Breast epithelium (tissue), 4 donors: ENCODE results near the gene CCNL2. TPM values are rescaled to one million over a fixed set of nuclear protein-coding genes. Genes with fewer than 3 reads are reported as not detected.

Source experiments
- DNase-seq, 2 donors: peaks; one replicate each; pipeline ENCODE4 v3.0.0-alpha.2; 2019; ENCODE audit warnings: low spot score in 2 of 2
- H3K27ac ChIP-seq, 2 donors: fragments of 200-600 bp; sonication (generic) in 1 of 2; one replicate each; pipeline ENCODE4 v1.5.1; 2016 to 2019; ENCODE audit warnings: mild to moderate bottlenecking in 1 of 2
- H3K27me3 ChIP-seq, 2 donors: fragments of 200-600 bp; sonication (generic) in 1 of 2; one replicate each; pipeline versions ENCODE4 v1.5.1 to v1.6.0; 2017 to 2019; ENCODE audit warnings: control low read depth in 1 of 2, mild to moderate bottlenecking in 1 of 2
- H3K36me3 ChIP-seq: fragments of 200-600 bp; one replicate; pipeline ENCODE4 v1.5.1; 2019
- H3K4me1 ChIP-seq, 2 donors: fragments of 200-600 bp; sonication (generic); one replicate each; pipeline ENCODE4 v1.5.1; 2016 to 2019; ENCODE audit warnings: control low read depth in 1 of 2
- H3K4me3 ChIP-seq, 3 donors: fragments of 200-600 bp; sonication (generic); 1 replicate in 2 of 3; 2 replicates in 1 of 3; pipeline ENCODE4 v1.5.1; 2016 to 2019; ENCODE audit warnings: mild to moderate bottlenecking in 3 of 3, moderate library complexity in 2 of 3
- H3K9me3 ChIP-seq, 2 donors: fragments of 200-600 bp; sonication (generic) in 1 of 2; one replicate each; pipeline ENCODE4 v1.5.1; 2016 to 2019; ENCODE audit warnings: control low read depth in 1 of 2
- CTCF ChIP-seq, 3 donors: fragments of 450-650 bp; IDR thresholded peaks; one replicate each; pipeline ENCODE4 v1.5.1; 2016 to 2017; ENCODE audit warnings: antibody characterized with exemption in 3 of 3, mild to moderate bottlenecking in 3 of 3, moderate library complexity in 3 of 3
- POLR2A ChIP-seq: fragments of 450-650 bp; IDR thresholded peaks from one replicate; pipeline ENCODE4 v1.6.1; 2016; ENCODE audit warnings: antibody characterized with exemption, mild to moderate bottlenecking, moderate library complexity
- POLR2AphosphoS5 ChIP-seq, 3 donors: sonication (generic); formaldehyde crosslinking; IDR thresholded peaks; one replicate each; pipeline ENCODE4 v1.6.1; 2017; ENCODE audit warnings: antibody characterized with exemption in 3 of 3
- intact Hi-C: fragments of 100-400 bp; cut with DNase I; formaldehyde crosslinking; loops from one replicate; pipeline ENCODE4 v1.15.1; 2023; ENCODE audit warnings: low total_unique reads
- total RNA-seq, 3 donors: library from RNA; depleted of rRNA; stranded (reverse); fragments of >200 nt; gene quantifications; one replicate each; pipeline ENCODE4 v1.1.0, GENCODE V29; 2016

The CCNL2 gene
- total RNA-seq, 3 donors from 2014 or later: 170 to 325 (median 285) TPM

- Histone ChIP-seq H3K36me3 (no peaks in the 10 kb centered on the region), H3K4me3 (no peak overlapping the region), H3K9me3 (no peaks in the 10 kb centered on the region), H3K4me1 (peaks cover 9 to 26% of the 10 kb centered on the region in 2 donors), H3K27ac (peak overlapping the region in 1 of 2 donors; percentile 33), H3K27me3 (no peaks in the 10 kb centered on the region)
- intact Hi-C loops: no loop called here
- no peak for DNase-seq
- TF ChIP-seq POLR2AphosphoS5 (IDR thresholded peaks at IDR 0.05): no peak
- no peak for TF ChIP-seq CTCF (IDR thresholded peaks at IDR 0.05)
- TF ChIP-seq POLR2A: no peak
These were observed 53.8 kb downstream of the CCNL2 start for GRCh38 chr1:1345384-1345783.

GRCh38 chr1:1344655-1345361 lies 54.3 kb downstream of the CCNL2 start:
- Histone ChIP-seq H3K36me3 (no peaks in the 10 kb centered on the region), H3K27ac (peak overlapping the region; percentile 66 to 68), H3K4me1 (peaks cover 9 to 26% of the 10 kb centered on the region in 2 donors), H3K4me3 (no peak overlapping the region), H3K9me3 (no peaks in the 10 kb centered on the region), H3K27me3 (no peaks in the 10 kb centered on the region)
- no peak for DNase-seq
- TF ChIP-seq POLR2AphosphoS5 (IDR thresholded peaks at IDR 0.05) (no peak), CTCF (IDR thresholded peaks at IDR 0.05) (peak in 2 of 3 donors; percentile 26 to 39), POLR2A (no peak)
- intact Hi-C loops: no loop called here

DNA sequence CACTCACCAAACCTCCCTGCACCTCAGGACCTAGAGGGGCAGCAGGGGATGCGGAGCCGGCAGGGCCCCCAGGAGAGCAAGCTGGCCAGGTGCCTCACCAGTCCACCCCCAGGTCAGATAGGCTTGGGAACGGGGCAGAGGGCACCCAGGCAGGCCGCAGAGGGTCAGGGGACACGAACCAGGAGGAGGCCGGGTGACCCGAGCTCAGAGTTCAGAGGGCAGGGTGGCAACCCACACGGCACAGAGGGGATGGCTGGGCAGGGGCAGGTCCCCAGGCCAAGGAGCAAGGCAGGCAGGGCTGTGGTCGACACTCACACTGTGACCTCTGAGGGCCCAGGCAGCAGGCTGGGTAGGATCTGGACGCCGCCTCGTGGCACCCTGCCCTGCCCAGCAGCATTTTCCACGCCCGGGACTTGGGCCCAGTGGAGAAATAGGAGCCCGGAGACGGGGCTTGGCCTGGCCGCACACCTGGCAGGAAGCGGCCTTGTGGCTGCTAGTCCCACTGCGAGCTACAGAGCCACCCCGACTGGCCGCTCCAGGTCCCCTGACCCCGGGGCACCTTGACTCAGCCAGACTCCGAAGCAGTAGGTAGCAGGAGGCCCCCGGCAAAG lies 55.2 kb downstream of the CCNL2 start:
- no peaks in the 10 kb centered on the region for H3K9me3 ChIP-seq
- H3K36me3 ChIP-seq: no peaks in the 10 kb centered on the region
- intact Hi-C loops: no loop called here
- peaks cover 9 to 26% of the 10 kb centered on the region in 2 donors for H3K4me1 ChIP-seq
- no peak overlapping the region for H3K4me3 ChIP-seq
- TF ChIP-seq POLR2A (no peak), CTCF (IDR thresholded peaks at IDR 0.05) (no peak), POLR2AphosphoS5 (IDR thresholded peaks at IDR 0.05) (no peak)
- H3K27ac ChIP-seq: peak overlapping the region; percentile 66 to 68
- no peak for DNase-seq
- H3K27me3 ChIP-seq: no peaks in the 10 kb centered on the region

DNA sequence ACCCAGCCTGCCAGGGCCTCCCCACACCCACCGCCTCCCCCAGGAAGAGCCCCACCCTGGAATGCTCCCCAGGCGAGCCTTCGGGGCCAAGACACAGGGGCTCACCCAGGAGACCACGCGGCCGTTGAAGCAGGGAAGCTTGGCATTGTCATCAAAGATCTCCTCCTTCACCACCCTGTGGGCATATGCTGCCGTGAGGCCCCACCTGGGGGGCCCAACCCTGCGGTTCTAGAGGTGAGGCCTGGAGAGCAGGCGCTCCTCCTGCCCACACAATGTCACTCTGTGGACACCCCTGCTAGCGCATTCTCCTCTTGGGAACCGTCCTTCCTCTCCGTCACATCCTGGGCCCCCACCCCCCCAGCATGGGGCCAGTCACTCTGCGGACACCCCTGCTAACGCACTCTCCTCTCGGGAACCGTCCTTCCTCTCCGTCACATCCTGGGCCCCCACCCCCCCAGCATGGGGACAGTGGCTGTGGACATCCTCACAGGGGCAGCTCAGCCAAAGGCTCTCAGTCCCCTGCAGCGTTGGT lies 56.5 kb downstream of the CCNL2 start:
- Histone ChIP-seq H3K27me3 (no peaks in the 10 kb centered on the region), H3K36me3 (no peaks in the 10 kb centered on the region), H3K9me3 (no peaks in the 10 kb centered on the region), H3K4me1 (peaks cover 6 to 26% of the 10 kb centered on the region in 2 donors), H3K4me3 (no peak overlapping the region), H3K27ac (no peak overlapping the region)
- intact Hi-C loops: no loop called here
- TF ChIP-seq CTCF (IDR thresholded peaks at IDR 0.05) (no peak), POLR2A (no peak), POLR2AphosphoS5 (IDR thresholded peaks at IDR 0.05) (no peak)
- DNase-seq: no peak

DNA sequence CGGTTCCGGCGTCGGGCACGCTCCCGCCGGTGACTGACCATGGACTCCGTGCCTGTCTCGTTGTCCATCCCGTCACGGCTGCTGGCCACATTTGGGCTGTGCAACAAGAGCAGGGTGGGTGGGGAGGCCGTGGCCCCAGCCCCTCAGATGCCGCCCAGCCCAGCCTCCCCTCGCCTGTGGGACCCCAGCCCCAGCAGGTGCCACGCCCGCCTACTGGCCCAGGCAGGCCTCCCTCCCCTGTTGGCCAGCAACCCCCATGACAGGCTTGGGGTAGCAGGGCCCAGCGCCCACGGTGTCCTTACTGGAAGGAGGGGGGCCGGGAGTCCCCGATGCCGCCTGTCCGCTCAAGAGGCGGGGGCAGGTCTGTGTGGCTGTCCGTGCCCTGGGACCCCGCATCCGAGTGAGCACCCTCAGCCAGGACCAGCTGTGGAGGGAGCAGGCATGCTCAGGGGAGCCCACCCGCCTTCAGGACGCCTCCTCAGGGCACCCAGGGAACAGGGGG lies 57.0 kb downstream of the CCNL2 start:
- no peak for DNase-seq
- no peaks in the 10 kb centered on the region for H3K9me3 ChIP-seq
- H3K36me3 ChIP-seq: no peaks in the 10 kb centered on the region
- TF ChIP-seq POLR2AphosphoS5 (IDR thresholded peaks at IDR 0.05) (no peak), CTCF (IDR thresholded peaks at IDR 0.05) (no peak), POLR2A (no peak)
- H3K27ac ChIP-seq: no peak overlapping the region
- no peaks in the 10 kb centered on the region for H3K27me3 ChIP-seq
- no peak overlapping the region for H3K4me3 ChIP-seq
- intact Hi-C loops: no loop called here
- H3K4me1 ChIP-seq: peaks cover under 1 to 23% of the 10 kb centered on the region in 2 donors
